Measurements from ENCODE around the gene FAM20B. TPM values are rescaled to one million over a fixed set of nuclear protein-coding genes. Genes with fewer than 3 reads are reported as not detected.

The FAM20B gene
- total and polyA plus RNA-seq, 2 of the 13 experiments (the other 11 are each of a cell fraction or from before 2014, with no cell fraction given), result 13.8 to 26.9 TPM

- TF ChIP-seq YY1 (IDR thresholded peaks at IDR 0.05; ENCODE audit: insufficient read depth, insufficient replicate concordance, low read depth, low read length) (no peak), ZNF431 (CRISPR knock-in tag; IDR thresholded peaks at IDR 0.05; ENCODE audit: borderline replicate concordance, low read depth) (no peak), NFRKB (IDR thresholded peaks at IDR 0.05) (no peak), ZFP62 (CRISPR knock-in tag; IDR thresholded peaks at IDR 0.05) (no peak), ZNF136 (CRISPR knock-in tag; IDR thresholded peaks at IDR 0.05; ENCODE audit: low read depth) (no peak), TAF1 (CRISPR knock-in tag; IDR thresholded peaks at IDR 0.05) (no peak), RFX3 (CRISPR knock-in tag; IDR thresholded peaks at IDR 0.05) (no peak), FOSL1 (CRISPR knock-in tag; IDR thresholded peaks at IDR 0.05; ENCODE audit: borderline replicate concordance) (no peak), ZNF790 (CRISPR knock-in tag; IDR thresholded peaks at IDR 0.05; ENCODE audit: borderline replicate concordance) (no peak), CREM (IDR thresholded peaks at IDR 0.05) (peak; percentile 86), CREM (CRISPR knock-in tag; IDR thresholded peaks at IDR 0.05) (no peak), ZSCAN30 (CRISPR knock-in tag; IDR thresholded peaks at IDR 0.05) (no peak), PREB (CRISPR knock-in tag; IDR thresholded peaks at IDR 0.05) (no peak), DPF2 (CRISPR knock-in tag; IDR thresholded peaks at IDR 0.05; ENCODE audit: borderline replicate concordance, low read depth) (peak; percentile 91), DNMT1 (CRISPR knock-in tag; IDR thresholded peaks at IDR 0.05) (no peak), SALL1 (CRISPR knock-in tag; IDR thresholded peaks at IDR 0.05) (peak; percentile 92), SRSF1 (optimal IDR thresholded peaks at IDR 0.05; ENCODE audit: low read depth, low read length) (no peak), ZNF674 (CRISPR knock-in tag; IDR thresholded peaks at IDR 0.05; ENCODE audit: low read depth) (no peak), MYNN (CRISPR knock-in tag; IDR thresholded peaks at IDR 0.05; ENCODE audit: low read depth) (no peak), ZNF713 (CRISPR knock-in tag; IDR thresholded peaks at IDR 0.05) (no peak), FOXO1 (CRISPR knock-in tag; IDR thresholded peaks at IDR 0.05) (peak; percentile 88; the same call in 1 of the 2 replicates), EED (CRISPR knock-in tag; IDR thresholded peaks at IDR 0.05) (no peak), RNF2 (conservative IDR thresholded peaks at IDR 0.05; ENCODE audit: low read depth) (no peak), DBP (CRISPR knock-in tag; IDR thresholded peaks at IDR 0.05; ENCODE audit: not compliant biosample characterization) (no peak)
- TF ChIP-seq, protein P1, sequence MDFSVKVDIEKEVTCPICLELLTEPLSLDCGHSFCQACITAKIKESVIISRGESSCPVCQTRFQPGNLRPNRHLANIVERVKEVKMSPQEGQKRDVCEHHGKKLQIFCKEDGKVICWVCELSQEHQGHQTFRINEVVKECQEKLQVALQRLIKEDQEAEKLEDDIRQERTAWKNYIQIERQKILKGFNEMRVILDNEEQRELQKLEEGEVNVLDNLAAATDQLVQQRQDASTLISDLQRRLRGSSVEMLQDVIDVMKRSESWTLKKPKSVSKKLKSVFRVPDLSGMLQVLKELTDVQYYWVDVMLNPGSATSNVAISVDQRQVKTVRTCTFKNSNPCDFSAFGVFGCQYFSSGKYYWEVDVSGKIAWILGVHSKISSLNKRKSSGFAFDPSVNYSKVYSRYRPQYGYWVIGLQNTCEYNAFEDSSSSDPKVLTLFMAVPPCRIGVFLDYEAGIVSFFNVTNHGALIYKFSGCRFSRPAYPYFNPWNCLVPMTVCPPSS (IDR thresholded peaks at IDR 0.05), result no peak
- TF ChIP-seq, protein P2, sequence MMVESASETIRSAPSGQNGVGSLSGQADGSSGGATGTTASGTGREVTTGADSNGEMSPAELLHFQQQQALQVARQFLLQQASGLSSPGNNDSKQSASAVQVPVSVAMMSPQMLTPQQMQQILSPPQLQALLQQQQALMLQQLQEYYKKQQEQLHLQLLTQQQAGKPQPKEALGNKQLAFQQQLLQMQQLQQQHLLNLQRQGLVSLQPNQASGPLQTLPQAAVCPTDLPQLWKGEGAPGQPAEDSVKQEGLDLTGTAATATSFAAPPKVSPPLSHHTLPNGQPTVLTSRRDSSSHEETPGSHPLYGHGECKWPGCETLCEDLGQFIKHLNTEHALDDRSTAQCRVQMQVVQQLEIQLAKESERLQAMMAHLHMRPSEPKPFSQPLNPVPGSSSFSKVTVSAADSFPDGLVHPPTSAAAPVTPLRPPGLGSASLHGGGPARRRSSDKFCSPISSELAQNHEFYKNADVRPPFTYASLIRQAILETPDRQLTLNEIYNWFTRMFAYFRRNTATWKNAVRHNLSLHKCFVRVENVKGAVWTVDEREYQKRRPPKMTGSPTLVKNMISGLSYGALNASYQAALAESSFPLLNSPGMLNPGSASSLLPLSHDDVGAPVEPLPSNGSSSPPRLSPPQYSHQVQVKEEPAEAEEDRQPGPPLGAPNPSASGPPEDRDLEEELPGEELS (CRISPR knock-in tag; IDR thresholded peaks at IDR 0.05), result peak; percentile 86
Observed at GRCh38 chr1:179104611-179105250, 79.0 kb downstream of the FAM20B start (continued).
